GM12878 (cell line): ENCODE data around the gene OR6C75. TPM values are rescaled to one million over a fixed set of nuclear protein-coding genes. Genes with fewer than 3 reads are reported as not detected.

Experiments used
- ATAC-seq: fragments of 200-7000 bp; cut with Tn5 transposase; 3 replicates; pipeline ENCODE4 v1.9.1; 2020; ENCODE audit warnings: mild to moderate bottlenecking, moderate library complexity
- BruUV-seq: library from RNA; stranded (reverse); fragments of 400-500 nt; replicated peaks from 2 replicates; lab custom pipeline; 2021; lab: Mats Ljungman, UMichigan
- CTCF ChIA-PET: fragments of 300-600 bp; sonication (Branson Sonifier 250); formaldehyde crosslinking; extraction: SDS; loops from one replicate; lab custom pipeline; 2021; ENCODE audit warnings: inconsistent platforms; lab: Yijun Ruan, JAX
- POLR2A ChIA-PET: fragments of 350-600 bp; formaldehyde crosslinking; extraction: SDS; loops from one replicate; lab custom pipeline; 2021; ENCODE audit warnings: inconsistent platforms; lab: Charles Lee
- RAD21 ChIA-PET: fragments of 300-600 bp; sonication (Branson Sonifier 250); formaldehyde crosslinking; loops from one replicate; lab custom pipeline; 2023; ENCODE audit warnings: antibody characterized with exemption; ENCODE audit not compliant: unreplicated experiment; lab: Charles Lee
- SMC1A ChIA-PET: fragments of 300-600 bp; sonication (Branson Sonifier 250); formaldehyde crosslinking; loops from one replicate; lab custom pipeline; 2023; ENCODE audit not compliant: unreplicated experiment, uncharacterized antibody; lab: Charles Lee
- DNase-seq: peaks from one replicate; pipeline ENCODE4 v3.0.0-alpha.2; 2011; ENCODE audit warnings: low read depth, low spot score
- FAIRE-seq: peaks from 3 replicates; lab custom pipeline; 2011; peaks lifted over from hg19 to GRCh38; lab: Jason Lieb, UNC
- H2AFZ ChIP-seq: 2 replicates; pipeline ENCODE4 v1.6.0; 2011; ENCODE audit warnings: low read depth, low read length, control low read depth; ENCODE audit not compliant: control insufficient read depth
- H3K27ac ChIP-seq: 2 replicates; pipeline ENCODE4 v1.5.1; 2011; ENCODE audit warnings: control low read depth; ENCODE audit not compliant: control insufficient read depth, insufficient read depth
- H3K27me3 ChIP-seq, 2 experiments: replicated peaks in 1 of 2; 2 replicates each; pipeline versions ENCODE4 v1.6.0 to v1.6.1; 2011; ENCODE audit warnings: low read length in 1 of 2; ENCODE audit not compliant: control insufficient read depth in 2 of 2, insufficient read depth in 2 of 2
- H3K36me3 ChIP-seq, 2 experiments: 2 replicates each; pipeline ENCODE4 v1.5.1; 2011; ENCODE audit warnings: low read length in 1 of 2; ENCODE audit not compliant: control insufficient read depth in 2 of 2, insufficient read depth in 2 of 2
- H3K4me1 ChIP-seq: 2 replicates; pipeline ENCODE4 v1.6.1; 2011; ENCODE audit warnings: mild to moderate bottlenecking, low read length, moderate library complexity, mixed read lengths; ENCODE audit not compliant: control insufficient read depth, insufficient read depth
- H3K4me2 ChIP-seq: 2 replicates; pipeline ENCODE4 v1.6.0; 2011; ENCODE audit warnings: control low read depth; ENCODE audit not compliant: control insufficient read depth, insufficient read depth
- H3K4me3 ChIP-seq: fragments of 200-600 bp; sonication (generic); 2 replicates; pipeline ENCODE4 v1.5.1; 2016
- H3K79me2 ChIP-seq: 2 replicates; pipeline ENCODE4 v1.6.0; 2011; ENCODE audit warnings: low read length; ENCODE audit not compliant: control insufficient read depth, insufficient read depth
- H3K9ac ChIP-seq: 2 replicates; pipeline ENCODE4 v1.8.0; 2011; ENCODE audit warnings: low read length, control low read depth, mixed read lengths; ENCODE audit not compliant: control insufficient read depth, insufficient read depth
- H3K9me3 ChIP-seq: replicated peaks from 3 replicates; pipeline ENCODE4 v1.5.1; 2011; ENCODE audit warnings: mild to moderate bottlenecking, low read length; ENCODE audit not compliant: control insufficient read depth, insufficient read depth
- H4K20me1 ChIP-seq: 2 replicates; pipeline ENCODE4 v1.6.0; 2011; ENCODE audit not compliant: control insufficient read depth, insufficient read depth
- ASH2L ChIP-seq: fragments of 300-600, 200-600 bp; sonication (generic); IDR thresholded peaks from 2 replicates; pipeline ENCODE4 v1.6.1; 2017; ENCODE audit warnings: low read depth, mild to moderate bottlenecking, borderline replicate concordance
- ATF3 ChIP-seq: IDR thresholded peaks from 2 replicates; pipeline ENCODE4 v1.6.1; 2011; ENCODE audit warnings: low read depth, mild to moderate bottlenecking, low read length, moderate library complexity, borderline replicate concordance; ENCODE audit errors: extremely low read depth
- BHLHE40 ChIP-seq, 2 experiments: fragments of 450-650 bp in 1 of 2; IDR thresholded peaks; 2 replicates each; pipeline ENCODE4 v1.6.1; 2011 to 2017; ENCODE audit warnings: low read depth in 2 of 2, borderline replicate concordance in 1 of 2, improper control_type of control experiment in 1 of 2, low read length in 1 of 2, mild to moderate bottlenecking in 1 of 2
- CEBPZ ChIP-seq: fragments of 150-350 bp; IDR thresholded peaks from 2 replicates; pipeline ENCODE4 v1.6.1; 2016; ENCODE audit warnings: low read depth, low read length
- E4F1 ChIP-seq: fragments of 450-650 bp; IDR thresholded peaks from 2 replicates; pipeline ENCODE4 v1.6.1; 2018; ENCODE audit warnings: borderline replicate concordance, mild to moderate bottlenecking; ENCODE audit not compliant: partially characterized antibody
- EED ChIP-seq: sonication (generic); IDR thresholded peaks from 2 replicates; pipeline ENCODE4 v1.6.1; 2016; ENCODE audit warnings: antibody characterized with exemption, low read depth
- IRF4 ChIP-seq: IDR thresholded peaks from 2 replicates; pipeline ENCODE4 v1.6.1; 2011; ENCODE audit warnings: low read depth, low read length
- KLF5 ChIP-seq: fragments of 450-650 bp; IDR thresholded peaks from 2 replicates; pipeline ENCODE4 v1.6.1; 2014; ENCODE audit warnings: mild to moderate bottlenecking; ENCODE audit not compliant: partially characterized antibody
- MYB ChIP-seq: fragments of 150-350 bp; IDR thresholded peaks from 2 replicates; pipeline ENCODE4 v1.6.1; 2014; ENCODE audit warnings: mild to moderate bottlenecking, low read depth, low read length, borderline replicate concordance
- SIX5 ChIP-seq: IDR thresholded peaks from 2 replicates; pipeline ENCODE4 v1.6.1; 2011; ENCODE audit warnings: mild to moderate bottlenecking, low read depth, low read length, moderate library complexity; ENCODE audit not compliant: severe bottlenecking
- TAF1 ChIP-seq: IDR thresholded peaks from 2 replicates; pipeline ENCODE4 v1.6.1; 2011; ENCODE audit warnings: mild to moderate bottlenecking, low read depth, low read length, borderline replicate concordance
- TARDBP ChIP-seq: IDR thresholded peaks from 2 replicates; pipeline ENCODE4 v1.6.1; 2016; ENCODE audit warnings: borderline replicate concordance
- TCF3 ChIP-seq: IDR thresholded peaks from 2 replicates; pipeline ENCODE4 v1.6.1; 2012; ENCODE audit warnings: low read depth, mild to moderate bottlenecking, low read length, borderline replicate concordance; ENCODE audit not compliant: insufficient read depth
- ZBTB40 ChIP-seq: fragments of 450-650 bp; IDR thresholded peaks from 2 replicates; pipeline ENCODE4 v1.6.1; 2016; ENCODE audit warnings: mild to moderate bottlenecking, moderate library complexity, borderline replicate concordance
- WGBS: methylation state at CpG from one replicate; pipeline ENCODE4 v1.1.6; 2016; ENCODE audit warnings: low lambda C conversion rate; ENCODE audit not compliant: insufficient replicate concordance, insufficient coverage; ENCODE audit errors: missing lambda C conversion rate; 5-methylcytosine and 5-hydroxymethylcytosine counted together
- in situ Hi-C: fragments of 300-500 bp; cut with MboI; formaldehyde crosslinking; loops from 9 replicates; pipeline ENCODE4 v1.14.3; 2018; ENCODE audit warnings: mixed read lengths
- intact Hi-C: fragments of 100-400 bp; cut with micrococcal nuclease; formaldehyde crosslinking; loops from one replicate; pipeline ENCODE4 v1.14.2; 2022; ENCODE audit not compliant: unreplicated experiment
- polyA plus RNA-seq, 11 experiments: library from polyadenylated mRNA; depleted of rRNA in 4 of 11; unstranded in 6 of 11; stranded (reverse) in 5 of 11; fragments of >200 nt; fragmentation: Nextera tagmentation in 4 of 11; fragmentation: Illumina TruSeq in 1 of 11; extraction: Ambion mirVana in 4 of 11; extraction: Trizol in 1 of 11; gene quantifications; 1 replicate in 1 of 11; 2 replicates in 10 of 11; pipeline versions ENCODE4 v1.2.1 to v1.2.3, GENCODE V29; 2011 to 2016; ENCODE audit warnings: inconsistent platforms in 2 of 11, missing spikeins in 2 of 11, low read depth in 1 of 11
- total RNA-seq, 4 experiments: library from RNA; depleted of rRNA in 3 of 4; stranded (reverse); fragments of >200 nt in 3 of 4; fragmentation: Illumina TruSeq in 1 of 4; extraction: Trizol in 1 of 4; gene quantifications; 2 replicates each; pipeline versions ENCODE4 v1.2.1 to v1.2.3, GENCODE V29; 2013 to 2021

OR6C75 gene
- total and polyA plus RNA-seq, 10 of the 15 experiments (the other 5 are each of a cell fraction or from before 2014, with no cell fraction given), result not detected

- DNase-seq (no peak), FAIRE-seq (no peak), ATAC-seq (no peak)
- WGBS, result 0% methylated on average over 1 of the region's 1 CpG
- no TSS peak for BruUV-seq
- Histone ChIP-seq H3K36me3 (no peaks in the 10 kb centered on the region), H3K27ac (no peak overlapping the region), H2AFZ (no peak overlapping the region), H3K79me2 (no peaks in the 10 kb centered on the region), H3K4me1 (no peaks in the 10 kb centered on the region), H4K20me1 (no peaks in the 10 kb centered on the region), H3K4me2 (no peak overlapping the region), H3K9ac (no peak overlapping the region), H3K4me3 (no peak overlapping the region), H3K9me3 (no peaks in the 10 kb centered on the region), H3K27me3 (no peaks in the 10 kb centered on the region)
- ChIA-PET CTCF (no interaction called here), RAD21 (no interaction called here), SMC1A (no interaction called here), POLR2A (no interaction called here)
- intact Hi-C loops, result no loop called here
- in situ Hi-C loops, result no loop called here
- TF ChIP-seq EED, result no peak
- TF ChIP-seq MYB, result no peak
- TF ChIP-seq IRF4, result no peak
- no peak for TF ChIP-seq ATF3
- no peak for TF ChIP-seq ASH2L
- no peak for TF ChIP-seq E4F1
- TF ChIP-seq KLF5, result no peak
- no peak for TF ChIP-seq CEBPZ
- TF ChIP-seq ZBTB40, result no peak
- TF ChIP-seq TAF1, result no peak
- TF ChIP-seq TARDBP, result no peak
- TF ChIP-seq TCF3, result no peak
- no peak for TF ChIP-seq BHLHE40 (IDR thresholded peaks at IDR 0.05; ENCODE audit: borderline replicate concordance in 1 of 2, low read depth in 2 of 2, low read length in 1 of 2)
- TF ChIP-seq SIX5, result no peak
Observed at GRCh38 chr12:55396326-55396725, 33.6 kb downstream of the OR6C75 start.
